ENCODE data around the gene CDC45.
"Not testable (repeated sequence)": the region's sequence is repeated elsewhere in the genome, so short reads cannot be mapped to it uniquely, and the experiment has no call there.

Gene CDC45, protein sequence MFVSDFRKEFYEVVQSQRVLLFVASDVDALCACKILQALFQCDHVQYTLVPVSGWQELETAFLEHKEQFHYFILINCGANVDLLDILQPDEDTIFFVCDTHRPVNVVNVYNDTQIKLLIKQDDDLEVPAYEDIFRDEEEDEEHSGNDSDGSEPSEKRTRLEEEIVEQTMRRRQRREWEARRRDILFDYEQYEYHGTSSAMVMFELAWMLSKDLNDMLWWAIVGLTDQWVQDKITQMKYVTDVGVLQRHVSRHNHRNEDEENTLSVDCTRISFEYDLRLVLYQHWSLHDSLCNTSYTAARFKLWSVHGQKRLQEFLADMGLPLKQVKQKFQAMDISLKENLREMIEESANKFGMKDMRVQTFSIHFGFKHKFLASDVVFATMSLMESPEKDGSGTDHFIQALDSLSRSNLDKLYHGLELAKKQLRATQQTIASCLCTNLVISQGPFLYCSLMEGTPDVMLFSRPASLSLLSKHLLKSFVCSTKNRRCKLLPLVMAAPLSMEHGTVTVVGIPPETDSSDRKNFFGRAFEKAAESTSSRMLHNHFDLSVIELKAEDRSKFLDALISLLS

DNA sequence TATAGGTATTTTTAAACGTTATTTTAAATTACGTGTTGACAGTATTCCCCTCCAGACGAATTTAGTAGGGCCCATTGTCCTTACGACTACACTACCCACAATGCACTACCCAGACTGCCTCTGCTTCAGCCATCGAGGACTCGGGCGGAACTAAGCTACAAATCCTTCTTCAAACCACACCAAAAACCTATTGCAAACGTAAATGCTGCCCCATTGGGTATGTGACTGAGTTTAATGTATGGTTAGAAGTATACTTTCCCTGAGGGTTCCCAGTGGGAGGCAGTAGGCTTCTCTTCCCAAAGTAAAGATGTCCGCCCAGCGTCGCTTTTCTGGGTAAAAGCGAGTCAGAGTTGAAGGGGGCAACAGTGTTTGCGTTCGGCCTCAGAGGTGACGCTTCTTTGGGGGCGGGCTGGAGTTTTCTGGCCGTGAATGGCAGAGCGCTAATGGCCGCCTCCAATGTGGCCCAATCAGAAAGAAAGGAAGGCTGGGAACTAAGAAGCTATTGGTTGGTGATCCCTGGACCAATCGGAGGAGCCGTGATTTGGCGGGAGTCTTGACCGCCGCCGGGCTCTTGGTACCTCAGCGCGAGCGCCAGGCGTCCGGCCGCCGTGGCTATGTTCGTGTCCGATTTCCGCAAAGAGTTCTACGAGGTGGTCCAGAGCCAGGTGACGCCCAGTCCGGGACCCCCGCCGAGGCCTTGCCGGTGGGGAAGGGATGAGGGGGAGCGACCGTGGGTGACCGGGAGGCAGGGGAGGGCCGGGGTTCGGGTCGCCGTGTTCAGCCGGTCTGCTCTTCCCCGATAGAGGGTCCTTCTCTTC lies at the start of gene CDC45:
Gene CDC45 (plus strand): TSS at position 566 of the 818 bp plus-strand sequence. CDS start 49 bp downstream, at position 615.
- DNase-seq: peak; percentile 81 to 88 (median 86)

DNA sequence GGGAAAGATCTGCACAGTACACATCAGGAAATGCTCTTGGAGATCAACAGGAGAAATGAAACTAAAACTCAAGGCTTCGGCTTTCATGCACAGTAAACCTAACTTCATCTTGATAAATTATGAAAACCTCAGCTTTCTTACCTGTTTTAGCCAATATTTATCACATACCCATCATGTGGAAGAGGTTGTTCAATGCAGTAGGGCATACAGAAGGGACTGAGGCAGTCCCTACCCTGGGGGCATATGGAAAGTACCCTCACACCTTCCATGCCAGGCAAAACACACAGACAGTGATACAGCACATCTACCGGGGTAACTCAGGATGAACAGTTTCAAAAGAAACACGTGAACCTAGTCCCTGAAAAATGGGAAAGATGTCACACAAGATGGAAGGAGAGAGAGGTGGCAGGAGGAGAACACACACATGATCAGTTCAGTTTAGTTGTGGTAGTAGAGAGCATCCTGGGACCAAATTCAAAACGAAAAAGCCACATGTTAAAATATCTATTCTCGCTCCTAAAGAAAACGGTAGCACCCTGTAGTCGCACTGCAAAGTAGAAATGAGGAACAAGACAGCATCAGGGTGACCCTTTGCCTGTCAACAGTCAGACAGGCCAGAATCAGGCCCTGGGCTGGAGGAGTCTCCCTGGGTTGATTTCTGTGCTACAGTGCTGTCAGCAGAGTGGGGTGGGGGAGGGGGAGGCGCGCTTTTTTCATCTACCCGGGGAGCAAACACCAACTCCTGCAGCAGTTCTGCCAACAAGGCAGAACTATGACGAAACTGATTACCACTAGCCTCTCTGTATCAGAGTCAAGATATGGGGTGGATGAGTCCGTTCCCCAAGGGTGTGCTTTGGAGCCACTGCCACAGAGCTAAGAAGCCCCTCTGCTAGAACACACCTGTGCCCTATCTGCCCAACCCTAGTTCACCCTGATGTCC lies 49.5 kb upstream of the CDC45 start:
- no peak for DNase-seq

DNA sequence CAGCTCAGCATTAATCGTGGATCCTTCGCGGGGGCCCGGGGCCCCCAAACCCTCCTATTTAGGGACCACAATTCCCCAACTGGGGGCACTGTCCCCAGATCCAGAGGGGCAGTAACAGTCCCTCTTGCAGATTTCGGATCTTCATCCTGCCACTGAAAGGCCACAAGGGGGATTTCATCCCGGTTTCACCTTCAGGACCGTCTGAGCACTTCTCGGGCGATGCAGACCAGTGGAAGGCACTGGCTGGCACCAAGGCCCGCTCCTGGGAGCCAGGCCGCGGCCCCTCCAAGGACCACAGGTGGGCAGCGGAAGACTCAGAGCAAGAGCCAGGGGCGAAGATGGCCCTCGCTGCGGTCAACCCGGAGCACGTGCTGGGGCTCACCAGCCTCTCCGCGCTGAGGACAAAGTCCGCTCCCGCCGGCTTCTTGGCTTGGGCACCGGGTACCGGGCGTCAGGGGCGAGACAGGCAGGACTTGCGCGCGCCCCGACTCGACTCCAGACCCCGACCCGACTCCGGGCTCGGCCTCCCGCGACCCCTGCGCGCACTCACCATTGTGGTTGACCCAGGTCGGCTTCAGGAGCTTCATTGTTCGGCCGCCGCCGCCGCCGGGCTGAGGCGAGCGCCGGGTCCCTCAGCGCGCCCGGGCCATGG lies 48.7 kb upstream of the CDC45 start:
- DNase-seq: no peak

DNA sequence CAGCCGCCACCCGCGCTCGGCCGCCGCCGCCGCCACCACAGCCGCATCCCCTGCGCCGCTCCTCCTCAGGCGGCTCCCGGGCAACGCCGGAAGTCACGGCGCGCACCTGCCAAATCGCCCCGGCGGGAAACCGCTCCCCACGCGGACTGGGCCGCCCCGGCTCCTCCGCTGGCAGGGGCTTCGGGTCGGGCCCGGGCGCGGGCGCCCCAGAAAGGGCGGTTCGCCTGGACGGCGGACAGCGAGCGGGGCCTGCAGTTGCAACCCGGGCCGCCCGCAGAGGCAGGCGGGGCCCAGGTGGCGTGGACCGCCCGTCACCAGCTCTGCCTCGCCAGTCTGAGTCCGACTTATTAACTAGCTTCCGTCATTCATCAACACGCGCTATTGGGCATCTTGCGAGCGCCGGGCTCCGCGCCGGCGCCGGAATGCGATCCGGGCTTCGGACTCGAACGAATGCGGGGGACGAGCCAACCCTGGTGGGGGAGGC lies 48.0 kb upstream of the CDC45 start, which contains the start of gene HIRA:
Gene HIRA (minus strand): TSS at position 85 of the 484 bp plus-strand sequence. CDS start 257 bp downstream, outside the sequence.
- peak; percentile 62 to 80 (median 74) for DNase-seq

DNA sequence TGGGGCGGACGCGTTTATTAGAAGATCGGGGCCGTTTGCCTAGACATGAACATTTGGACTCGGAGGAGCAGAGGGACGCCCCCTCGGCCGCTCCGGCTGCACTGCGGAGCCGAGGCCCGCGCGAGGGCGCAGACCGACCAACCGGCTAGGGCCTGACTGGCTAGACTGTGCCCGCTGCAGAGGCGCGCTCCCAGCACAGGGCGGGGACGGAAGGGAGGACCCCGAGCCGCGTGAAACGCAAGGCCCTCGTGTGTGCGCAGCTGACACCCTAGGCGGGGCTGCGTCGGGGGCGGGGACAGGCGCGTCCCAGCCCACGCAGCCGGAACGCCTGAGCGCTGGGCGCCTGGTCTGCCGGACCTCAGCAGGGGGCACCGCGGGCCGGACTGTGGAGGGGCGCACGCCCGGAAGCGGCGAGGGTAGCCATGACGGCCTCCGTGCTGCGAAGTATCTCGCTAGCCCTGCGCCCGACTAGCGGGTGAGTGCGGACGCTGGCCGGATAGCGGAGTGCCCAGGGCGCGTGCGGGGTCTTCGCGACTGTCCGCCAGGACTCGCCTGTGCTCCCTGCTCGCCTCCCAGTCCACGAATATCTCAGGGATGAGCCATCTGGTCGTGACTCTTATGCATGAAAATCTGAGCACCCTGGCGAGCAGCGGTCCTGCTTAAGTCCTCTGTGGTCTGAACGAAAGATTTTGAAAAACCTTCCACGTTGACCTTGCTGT lies 47.4 kb upstream of the CDC45 start, which contains the start of gene MRPL40:
Gene MRPL40 (plus strand): TSS at position 413 of the 719 bp plus-strand sequence. CDS start 10 bp downstream, at position 423.
- DNase-seq: peak; percentile 75 to 83 (median 81)

DNA sequence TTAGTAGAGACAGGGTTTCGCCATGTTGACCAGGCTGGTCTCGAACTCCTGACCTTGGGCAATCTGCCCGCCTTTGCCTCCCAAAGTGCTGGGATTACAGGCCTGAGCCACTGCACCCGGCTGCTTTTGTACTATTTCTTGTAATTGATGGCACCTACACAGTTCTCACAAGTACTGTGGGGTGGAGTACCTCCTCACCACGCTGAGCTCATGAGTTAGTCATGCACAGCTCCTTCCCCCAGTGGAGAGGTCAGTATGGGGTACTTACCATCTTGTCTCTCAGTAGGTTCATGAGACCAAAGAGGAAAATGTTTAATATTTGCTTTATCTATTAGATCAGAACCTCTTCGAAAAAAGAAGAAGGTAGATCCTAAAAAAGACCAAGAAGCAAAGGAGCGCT lies 45.3 kb upstream of the CDC45 start:
- no peak for DNase-seq

DNA sequence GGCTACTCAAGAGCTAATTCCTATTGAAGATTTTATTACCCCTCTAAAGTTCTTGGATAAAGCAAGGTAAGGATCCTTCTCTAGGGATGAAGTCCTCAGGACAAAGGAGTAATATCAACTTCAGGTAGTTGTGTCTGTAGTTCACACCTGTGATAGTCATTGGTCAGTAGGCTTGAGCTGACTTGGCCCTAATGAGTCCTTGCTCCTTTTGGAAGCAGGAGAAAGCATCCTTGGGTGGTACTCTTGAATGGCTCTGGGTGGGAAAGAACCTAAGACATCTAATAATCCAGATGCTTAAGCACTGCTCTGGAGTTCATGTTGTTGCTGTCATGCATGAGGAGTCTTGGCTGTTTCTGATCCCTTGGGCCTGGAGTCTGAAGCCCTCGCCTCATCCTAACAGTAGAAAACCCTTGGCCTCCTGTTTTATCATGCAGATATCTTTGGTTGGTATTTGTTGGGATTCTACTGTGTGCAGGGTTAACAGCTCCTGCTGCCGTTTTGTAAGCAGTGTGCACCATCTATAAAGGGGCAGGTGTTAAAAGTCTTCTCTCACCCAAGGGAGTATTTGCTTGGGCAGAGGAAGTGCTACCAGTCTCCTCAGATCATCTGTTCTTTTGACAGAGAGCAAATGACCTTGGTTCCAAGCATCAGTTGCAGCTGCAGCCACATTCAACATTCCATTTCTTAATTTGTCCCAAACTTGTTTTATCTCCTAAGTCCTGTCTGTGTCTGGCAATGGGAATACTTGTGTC lies 44.7 kb upstream of the CDC45 start:
- no peak for DNase-seq

DNA sequence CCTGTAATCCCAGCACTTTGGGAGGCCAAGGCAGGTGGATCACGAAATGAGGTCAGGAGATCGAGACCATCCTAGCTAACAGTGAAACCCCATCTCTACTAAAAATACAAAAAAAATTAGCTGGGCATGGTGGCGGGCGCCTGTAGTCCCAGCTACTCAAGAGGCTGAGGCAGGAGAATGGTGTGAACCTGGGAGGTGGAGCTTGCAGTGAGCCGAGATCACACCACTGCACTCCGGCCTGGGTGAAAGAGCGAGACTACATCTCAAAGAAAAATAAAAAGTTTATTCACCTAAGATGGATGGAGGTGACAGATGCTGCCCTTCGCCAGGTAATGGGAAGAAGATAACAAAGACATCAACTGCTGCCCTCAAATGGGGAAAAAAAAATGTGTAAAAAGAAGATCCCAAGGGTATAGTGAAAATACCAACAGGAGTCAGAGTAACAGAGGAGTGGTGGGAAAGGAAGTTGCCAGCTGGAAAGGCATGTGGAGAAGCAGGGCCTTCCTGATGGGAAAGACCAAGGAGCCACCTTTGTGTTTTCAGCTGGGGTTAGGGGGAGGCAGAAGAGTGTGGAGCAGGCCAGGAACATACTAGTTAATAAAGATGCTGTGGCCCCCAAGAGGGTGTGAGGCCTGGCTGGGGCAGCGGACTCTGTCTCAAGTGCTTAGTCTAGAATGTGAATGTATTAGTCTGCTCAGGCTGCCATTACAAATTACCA lies 43.1 kb upstream of the CDC45 start:
- DNase-seq: not testable (repeated sequence)

DNA sequence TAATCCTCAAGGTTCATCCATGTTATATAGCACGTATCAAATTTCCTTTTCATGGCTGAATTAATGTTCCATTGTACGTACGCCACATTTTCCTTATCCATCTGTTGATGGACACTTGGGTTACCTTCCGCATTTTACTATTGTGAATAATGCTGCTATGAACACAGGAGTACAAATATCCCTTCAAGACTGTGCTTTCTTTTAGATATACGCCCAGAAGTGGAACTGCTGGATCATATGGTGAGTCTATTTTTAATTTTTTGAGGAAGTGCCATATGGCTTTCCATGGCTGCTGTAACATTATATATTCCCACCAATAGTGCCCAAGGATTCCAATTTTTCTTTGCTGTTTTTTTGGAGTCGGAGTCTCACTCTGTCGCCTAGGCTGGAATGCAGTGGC lies 41.4 kb upstream of the CDC45 start:
- DNase-seq: no peak

DNA sequence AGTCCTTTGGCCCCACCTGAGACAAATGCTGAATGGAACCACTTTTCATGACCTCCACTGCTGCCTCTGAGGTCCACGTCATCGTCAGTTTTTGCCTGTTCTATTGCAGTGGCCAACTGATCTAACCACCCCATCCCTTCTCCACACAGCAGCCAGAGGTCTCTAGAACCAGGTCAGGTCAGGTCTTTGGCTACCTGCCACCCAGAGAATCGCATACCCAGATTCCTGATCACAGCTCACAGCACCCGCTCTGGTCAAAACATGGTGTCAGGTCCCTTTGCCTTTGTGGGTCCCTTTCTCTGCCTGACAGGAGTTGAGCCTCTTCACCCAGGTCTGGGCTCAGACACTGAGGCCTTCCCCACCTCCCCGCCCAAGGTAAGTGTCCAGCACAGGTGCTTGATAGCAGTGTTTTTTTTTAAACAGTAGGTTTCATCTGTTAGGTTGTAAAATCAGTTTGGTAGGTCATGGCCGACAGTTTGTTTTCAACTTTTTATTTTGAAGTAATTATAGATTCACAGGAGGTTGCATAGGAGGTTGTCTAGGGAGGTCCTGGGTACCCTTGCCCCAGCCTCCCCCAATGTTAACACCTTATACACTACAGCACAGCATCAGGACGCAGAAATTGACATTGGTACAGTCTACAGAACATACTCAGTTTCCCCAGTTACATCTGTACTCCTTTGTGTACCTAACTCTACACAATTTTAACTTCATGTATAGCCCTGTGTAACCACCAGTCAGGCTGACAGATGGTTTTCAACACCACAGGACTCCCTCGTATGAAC lies 39.1 kb upstream of the CDC45 start:
- no peak for DNase-seq

DNA sequence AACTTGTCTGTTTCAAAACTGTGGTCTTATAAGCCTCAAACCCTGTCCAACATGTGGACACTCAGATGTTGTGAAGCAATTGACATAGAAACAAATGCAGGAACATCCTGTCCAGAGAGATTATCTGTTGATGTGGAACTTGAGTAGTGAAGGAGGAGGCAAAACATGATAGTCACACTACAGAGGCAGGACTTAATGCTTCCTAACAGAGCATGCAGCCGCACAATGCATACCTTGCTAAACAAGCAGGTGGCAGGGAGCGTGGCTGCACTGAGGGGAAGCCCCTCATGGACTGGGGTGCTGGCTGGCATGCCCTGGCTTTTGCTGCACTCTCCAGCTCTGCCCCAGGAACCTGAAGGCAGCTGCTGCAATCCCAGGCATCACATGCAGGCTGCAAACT lies 37.6 kb upstream of the CDC45 start:
- no peak for DNase-seq

DNA sequence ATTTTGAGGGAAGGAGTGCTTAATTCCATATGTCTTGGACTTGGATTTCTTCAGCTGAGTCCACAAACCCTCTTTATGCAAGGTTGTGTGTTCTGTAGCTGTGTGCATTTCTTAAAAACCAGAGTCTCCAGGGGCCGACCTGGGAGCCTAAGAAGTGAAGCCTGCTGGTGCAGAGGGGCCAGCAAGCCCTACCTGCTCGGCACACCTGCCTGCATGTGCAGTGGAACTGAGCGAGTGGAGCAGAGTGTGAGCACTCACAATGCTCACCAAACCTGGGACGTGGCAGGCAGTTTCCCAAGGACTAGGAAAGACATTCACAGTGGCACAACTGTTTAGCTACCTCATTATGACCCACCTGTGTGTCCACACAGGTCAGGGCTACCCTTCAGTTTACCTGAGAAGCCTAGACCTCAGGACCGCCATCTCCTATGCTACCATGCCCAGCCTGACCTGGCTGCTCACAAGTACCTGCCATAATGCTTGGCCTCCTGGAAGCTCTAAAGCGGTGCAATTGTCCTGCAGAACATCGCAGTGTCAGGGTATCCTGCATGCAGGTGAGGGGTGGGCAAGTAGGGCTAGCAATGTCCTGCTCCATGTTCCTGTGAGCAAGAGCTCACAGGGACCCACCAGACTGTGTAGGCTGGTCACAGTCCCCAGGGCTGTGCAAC lies 36.0 kb upstream of the CDC45 start:
- no peak for DNase-seq

DNA sequence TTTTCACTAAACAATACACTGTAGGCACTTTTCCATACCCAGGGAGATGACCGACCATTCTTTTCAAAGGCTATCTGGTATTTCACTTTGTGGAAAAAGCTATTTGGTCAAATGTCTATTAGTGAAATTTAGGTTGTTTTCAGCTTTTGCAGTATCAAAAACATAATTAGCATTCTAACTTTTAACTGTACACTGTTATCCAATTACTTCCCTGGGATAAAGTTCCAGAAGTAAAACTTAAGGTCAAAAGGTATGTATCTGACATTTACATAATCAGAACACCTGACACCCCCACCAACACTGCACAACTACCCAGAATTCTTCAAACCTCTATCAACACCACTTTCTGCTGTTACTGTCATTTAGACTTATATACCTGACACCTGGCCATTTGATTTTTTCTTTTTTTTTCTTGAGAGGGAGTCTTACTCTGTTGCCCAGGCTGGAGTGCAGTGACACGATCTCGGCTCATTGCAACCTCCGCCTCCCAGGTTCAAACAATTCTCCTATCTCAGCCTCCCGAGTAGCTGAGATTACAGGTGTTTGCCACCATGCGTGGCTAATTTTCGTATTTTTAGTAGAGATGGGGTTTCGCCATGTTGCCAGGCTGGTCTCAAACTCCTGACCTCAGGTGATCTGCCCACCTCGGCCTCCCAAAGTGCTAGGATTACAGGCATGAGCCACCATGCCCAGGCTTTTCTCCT lies 34.3 kb upstream of the CDC45 start:
- DNase-seq: not testable (repeated sequence)

DNA sequence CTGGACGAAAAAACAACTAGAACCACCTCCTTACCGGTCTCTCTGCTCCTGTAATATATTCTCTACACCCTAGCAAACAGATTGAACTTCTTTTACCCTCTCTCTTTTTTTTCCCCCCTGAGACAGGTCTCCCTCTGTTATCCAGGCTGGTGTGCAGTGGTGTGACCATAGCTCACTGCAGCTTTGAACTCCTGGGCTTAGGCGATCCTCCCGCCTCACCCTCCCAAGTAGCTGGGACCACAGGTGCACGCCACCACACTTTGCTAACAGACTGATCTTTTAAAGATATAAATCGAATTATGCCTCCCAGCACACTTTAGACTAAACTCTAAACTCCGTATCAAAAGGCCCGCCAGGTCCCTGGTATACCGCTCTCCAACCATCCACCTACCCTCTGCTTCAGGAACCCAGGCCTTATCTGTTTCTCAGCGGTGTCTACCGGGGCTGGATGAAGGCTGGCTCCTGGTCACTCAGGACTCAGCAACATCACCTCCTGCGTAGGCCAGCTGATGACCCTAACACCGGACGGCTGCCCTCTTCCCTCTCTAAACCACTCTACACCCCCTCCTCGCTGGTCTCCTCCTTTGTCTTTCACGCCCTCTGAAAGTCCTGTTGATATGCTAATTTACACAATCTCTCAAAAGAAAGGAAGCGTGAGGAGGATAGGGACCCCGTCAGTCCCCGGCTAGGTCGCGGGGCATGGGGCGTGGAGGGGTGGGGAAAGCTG lies 33.0 kb upstream of the CDC45 start:
- DNase-seq: no peak

DNA sequence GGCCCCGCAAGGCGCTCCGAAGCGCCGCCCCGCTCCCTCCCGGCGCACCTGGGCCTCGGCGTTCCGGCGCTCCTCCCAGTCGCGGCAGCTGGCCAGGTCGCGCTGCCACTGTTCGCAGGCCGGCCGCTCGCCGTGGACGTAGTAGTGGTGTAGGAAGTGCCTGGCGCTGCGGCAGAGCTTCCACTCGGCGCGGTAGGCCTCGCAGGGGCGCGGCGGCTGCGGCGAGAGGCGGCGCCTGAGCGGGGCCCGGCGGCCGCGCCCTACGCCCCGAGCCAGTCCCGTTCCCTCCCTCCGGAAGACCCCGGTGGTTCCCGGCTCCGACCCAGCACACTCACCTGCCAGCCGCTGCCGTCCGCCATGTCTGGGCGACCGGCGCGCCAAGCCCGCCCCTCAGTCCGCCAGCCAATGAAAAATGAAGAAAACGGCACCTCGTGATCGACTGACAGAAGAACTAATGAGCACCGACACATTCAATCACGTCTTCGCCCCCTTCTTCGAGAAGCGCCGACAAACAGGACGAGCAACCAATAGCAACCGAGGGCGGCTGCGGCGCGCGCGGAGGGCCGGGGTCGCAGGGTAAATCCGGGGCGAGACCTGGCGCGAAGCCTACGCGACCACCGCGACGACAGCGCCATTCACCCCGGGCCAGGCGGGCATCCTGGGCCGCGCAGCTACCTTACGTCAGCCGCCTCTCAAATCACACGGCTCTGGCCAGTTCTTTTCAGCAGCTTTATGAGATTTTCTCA lies 32.2 kb upstream of the CDC45 start, which contains the start of gene C22orf39:
Gene C22orf39 (minus strand): TSS at position 382 of the 746 bp plus-strand sequence. CDS start 23 bp downstream, at position 359.
- DNase-seq: peak; percentile 55 to 79 (median 72)

Data from activated CD4-positive, CD25-positive, alpha-beta regulatory T cell (primary cell).